ENCODE data around the gene TMEM139.

DNA sequence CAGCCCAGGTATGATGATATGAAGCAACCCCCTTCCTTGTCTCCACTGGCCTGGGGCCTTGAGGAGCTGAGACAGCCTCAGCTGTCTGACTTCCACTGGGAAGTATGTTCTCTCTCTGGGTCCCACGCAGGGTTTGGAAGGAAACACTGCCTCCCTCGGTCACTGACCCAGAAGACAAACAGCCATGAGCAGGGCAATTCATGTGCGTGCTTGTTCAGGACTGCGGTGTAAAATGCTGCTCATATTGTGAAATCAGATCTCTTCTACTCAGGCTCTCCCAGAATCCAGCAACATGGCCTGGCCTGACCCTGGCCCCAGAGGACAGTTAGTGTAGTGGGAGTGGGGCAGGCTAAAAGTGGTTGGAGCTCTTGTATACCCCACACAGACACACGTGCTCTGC lies 33.9 kb downstream of the TMEM139 start:
- TF ChIP-seq EZH2 (IDR thresholded peaks at IDR 0.05) (no peak), POLR2AphosphoS5 (IDR thresholded peaks at IDR 0.05; ENCODE audit: borderline replicate concordance, low read depth, low read length) (no peak), FOXP2 (optimal IDR thresholded peaks at IDR 0.05; ENCODE audit: control extremely low read depth, extremely low read length, insufficient read depth) (no peak)
